GM18519 (cell line): Measurements from ENCODE around the gene EIF4E2.

Source experiments
- ATAC-seq: cut with Tn5 transposase; IDR thresholded peaks from one replicate; pipeline ENCODE4 v1.9.1; 2021; ENCODE audit warnings: mild to moderate bottlenecking, moderate library complexity; ENCODE audit not compliant: unreplicated experiment, low FRiP score

Gene EIF4E2

GRCh38 chr2:232535761-232536530 is 14.5 kb upstream of the EIF4E2 start:
- ATAC-seq = no peak

GRCh38 chr2:232537079-232537478 is 13.4 kb upstream of the EIF4E2 start:
- no peak for ATAC-seq

GRCh38 chr2:232537499-232537898 is 13.0 kb upstream of the EIF4E2 start:
- no peak for ATAC-seq

GRCh38 chr2:232538671-232539070 is 11.8 kb upstream of the EIF4E2 start:
- no peak for ATAC-seq

- no peak for ATAC-seq
These were observed 10.9 kb upstream of the EIF4E2 start, which contains the start of gene CHRNG for GRCh38 chr2:232539298-232540231. CHRNG (plus strand) TSS chr2:232539692; CDS start chr2:232539748, 56 bp downstream.

- no peak for ATAC-seq
These were observed 9.9 kb upstream of the EIF4E2 start for GRCh38 chr2:232540441-232541041.

- ATAC-seq = no peak
These were observed 9.1 kb upstream of the EIF4E2 start for GRCh38 chr2:232541195-232541960.

- no peak for ATAC-seq
These were observed 8.4 kb upstream of the EIF4E2 start for GRCh38 chr2:232541961-232542714.

GRCh38 chr2:232542715-232543467 is 7.6 kb upstream of the EIF4E2 start:
- ATAC-seq = no peak

GRCh38 chr2:232543491-232543890 is 7.0 kb upstream of the EIF4E2 start:
- no peak for ATAC-seq

- no peak for ATAC-seq
These were observed 6.4 kb upstream of the EIF4E2 start for GRCh38 chr2:232543928-232544631.

GRCh38 chr2:232544674-232545073 is 5.8 kb upstream of the EIF4E2 start:
- ATAC-seq = no peak

- no peak for ATAC-seq
These were observed 4.7 kb upstream of the EIF4E2 start for GRCh38 chr2:232545511-232546375.

GRCh38 chr2:232547991-232548390 is 2.5 kb upstream of the EIF4E2 start:
- no peak for ATAC-seq

GRCh38 chr2:232549655-232550353 is 685 bp upstream of the EIF4E2 start:
- ATAC-seq = no peak

GRCh38 chr2:232551250-232551638 is 755 bp downstream of the EIF4E2 start:
- ATAC-seq = no peak

GRCh38 chr2:232551776-232552175 is 1.3 kb downstream of the EIF4E2 start:
- ATAC-seq = no peak
